Activated effector memory CD4-positive, alpha-beta T cell treated with anti-CD3 and anti-CD28 coated beads, Interleukin-2, amount 50 U/mL, for 16 hours (primary cell): ENCODE measurements around the gene CD244.
"Not testable (repeated sequence)": the region's sequence is repeated elsewhere in the genome, so short reads cannot be mapped to it uniquely, and the experiment has no call there.

Experiments
- DNase-seq: peaks from one replicate; pipeline ENCODE4 v3.0.0-alpha.2; 2020

The CD244 gene

GRCh38 chr1:160877221-160877620 is 14.5 kb upstream of the CD244 start:
- no peak for DNase-seq

GRCh38 chr1:160876311-160876710 is 13.6 kb upstream of the CD244 start:
- no peak for DNase-seq

- not testable (repeated sequence) for DNase-seq
Observed at GRCh38 chr1:160875591-160875990, 12.9 kb upstream of the CD244 start.

DNA sequence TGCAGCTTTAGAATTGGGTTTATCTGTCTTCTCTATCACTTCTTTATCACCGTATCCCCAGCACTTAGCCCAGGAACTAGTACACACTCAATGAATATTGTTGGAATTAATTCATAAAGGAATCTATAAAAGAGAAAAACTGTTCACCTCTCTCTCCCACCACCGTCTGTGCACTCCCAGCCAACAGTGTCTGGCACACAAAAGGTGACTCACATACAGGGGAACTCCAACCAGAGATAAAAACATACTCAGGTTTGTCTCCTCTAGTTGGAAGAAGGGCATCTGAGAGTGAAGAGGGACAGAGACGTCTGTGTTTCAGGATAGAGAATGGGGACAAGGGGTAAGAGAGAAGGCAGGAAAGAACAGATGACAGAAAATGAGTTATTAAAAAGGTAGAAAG is 12.2 kb upstream of the CD244 start:
- DNase-seq: peak; percentile 68

GRCh38 chr1:160868141-160868540 is 5.5 kb upstream of the CD244 start:
- no peak for DNase-seq

GRCh38 chr1:160867651-160868050 is 5.0 kb upstream of the CD244 start:
- not testable (repeated sequence) for DNase-seq

DNA sequence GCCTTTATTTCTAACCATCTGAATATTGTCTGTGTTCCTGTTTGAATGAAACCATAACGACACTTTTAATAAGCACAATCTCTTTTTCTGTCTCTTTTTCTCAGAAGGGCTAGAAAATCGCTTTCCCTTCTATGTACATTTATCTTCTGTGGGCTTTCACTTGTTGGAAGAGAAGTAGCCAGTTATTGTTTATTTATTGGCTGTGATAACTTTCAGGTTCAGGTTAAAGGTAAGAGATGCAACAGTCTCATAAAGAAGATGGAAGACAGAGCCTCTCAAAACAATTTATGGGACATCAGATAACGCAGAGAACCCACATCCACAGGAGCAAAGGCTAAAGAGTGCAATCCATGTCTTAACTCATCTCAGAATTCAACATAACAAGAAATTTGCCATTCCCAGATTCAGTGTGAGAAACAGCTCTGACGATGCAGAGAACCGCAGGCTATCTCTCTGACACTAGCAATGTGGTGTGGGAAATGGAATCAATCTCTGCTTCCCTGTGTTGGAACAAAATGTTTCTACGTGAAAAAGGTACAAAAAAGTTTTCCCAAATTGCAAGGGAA is 4.1 kb upstream of the CD244 start:
- no peak for DNase-seq

DNA sequence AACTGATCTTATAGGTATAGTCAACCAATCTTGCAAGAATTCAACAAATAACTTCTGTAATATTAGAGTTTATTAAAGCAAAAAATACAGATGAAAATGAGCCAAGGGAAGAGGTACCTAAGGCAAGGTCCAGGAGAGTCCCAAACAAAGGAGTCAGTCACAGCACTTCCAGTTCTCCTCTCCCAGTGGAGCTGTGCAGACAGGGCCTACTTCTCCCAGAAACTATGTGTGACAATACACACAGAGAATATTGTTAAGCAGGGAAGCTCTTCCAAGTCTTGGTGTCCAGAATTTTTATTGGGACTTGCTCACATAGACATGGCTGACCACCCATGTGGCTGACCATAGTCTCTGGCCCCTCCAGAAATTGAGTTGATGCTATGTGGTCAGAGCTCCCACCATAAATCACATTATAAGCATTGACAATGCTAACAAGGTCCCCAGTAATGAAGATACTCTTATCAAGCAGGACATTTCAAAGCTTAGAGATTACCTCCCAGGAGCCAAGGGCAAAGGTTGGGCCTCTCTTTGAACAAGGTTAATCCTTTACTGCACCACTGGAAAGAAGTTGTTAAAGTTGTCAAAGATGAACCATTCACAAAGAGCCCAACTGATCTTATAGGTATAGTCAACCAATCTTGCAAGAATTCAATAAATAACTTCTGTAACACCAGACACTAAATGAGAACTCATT is 3.5 kb upstream of the CD244 start:
- no peak for DNase-seq

DNA sequence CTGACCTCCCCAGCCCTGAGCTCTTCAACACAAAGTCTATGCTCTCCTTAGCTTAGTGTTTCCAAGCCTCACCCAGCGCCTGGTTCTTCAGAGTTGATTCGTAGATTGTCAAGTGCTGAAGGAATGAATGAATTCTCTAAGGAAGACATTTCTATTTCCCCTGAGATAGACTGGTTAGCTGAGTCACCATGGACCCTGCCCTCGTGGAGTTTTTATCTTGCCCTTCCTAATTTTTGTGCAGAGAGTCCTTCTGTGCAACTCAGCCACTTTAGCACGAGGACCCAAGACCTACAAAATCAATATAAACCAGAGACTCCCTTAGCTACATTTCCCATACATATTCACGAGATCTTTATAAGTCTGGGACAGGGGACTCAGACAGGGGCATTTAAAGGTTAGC is 2.6 kb upstream of the CD244 start:
- DNase-seq: no peak

DNA sequence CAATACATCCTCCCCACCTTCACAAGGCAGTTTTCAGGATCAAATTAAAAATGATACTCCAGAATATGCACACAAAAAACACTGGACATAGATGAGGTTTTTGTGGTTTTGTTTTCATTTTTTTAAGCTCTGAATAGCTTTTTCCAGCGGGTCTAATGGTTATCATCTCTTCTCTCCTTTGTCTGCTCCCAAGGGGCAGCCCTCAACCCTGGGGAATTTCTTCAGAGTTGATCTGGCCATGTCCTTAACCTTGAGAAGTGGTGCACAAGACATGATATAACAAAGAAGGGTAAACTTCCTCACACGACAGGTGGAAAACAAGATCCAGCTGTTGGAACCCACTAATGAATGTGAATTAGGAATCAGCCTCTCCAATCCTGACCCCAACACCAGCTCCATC is 1.5 kb upstream of the CD244 start:
- no peak for DNase-seq

DNA sequence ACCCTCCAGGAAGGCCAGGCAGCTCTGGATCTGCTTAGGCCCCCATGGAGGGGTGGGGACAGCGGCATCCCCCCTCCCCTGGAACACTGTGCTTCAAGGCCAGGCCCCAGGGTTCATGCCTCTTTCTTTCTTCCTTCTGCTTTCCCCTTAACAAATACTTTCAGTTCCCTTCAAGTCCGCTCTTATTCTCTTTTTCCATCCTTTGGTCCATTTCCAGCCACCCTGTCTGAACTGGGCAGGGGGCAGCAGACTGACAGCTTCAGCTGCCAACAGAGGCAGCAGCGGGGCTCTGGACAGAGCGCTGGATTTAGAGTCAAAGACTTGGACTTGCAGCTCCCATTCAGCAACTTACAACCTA is 1.1 kb upstream of the CD244 start:
- no peak for DNase-seq

DNA sequence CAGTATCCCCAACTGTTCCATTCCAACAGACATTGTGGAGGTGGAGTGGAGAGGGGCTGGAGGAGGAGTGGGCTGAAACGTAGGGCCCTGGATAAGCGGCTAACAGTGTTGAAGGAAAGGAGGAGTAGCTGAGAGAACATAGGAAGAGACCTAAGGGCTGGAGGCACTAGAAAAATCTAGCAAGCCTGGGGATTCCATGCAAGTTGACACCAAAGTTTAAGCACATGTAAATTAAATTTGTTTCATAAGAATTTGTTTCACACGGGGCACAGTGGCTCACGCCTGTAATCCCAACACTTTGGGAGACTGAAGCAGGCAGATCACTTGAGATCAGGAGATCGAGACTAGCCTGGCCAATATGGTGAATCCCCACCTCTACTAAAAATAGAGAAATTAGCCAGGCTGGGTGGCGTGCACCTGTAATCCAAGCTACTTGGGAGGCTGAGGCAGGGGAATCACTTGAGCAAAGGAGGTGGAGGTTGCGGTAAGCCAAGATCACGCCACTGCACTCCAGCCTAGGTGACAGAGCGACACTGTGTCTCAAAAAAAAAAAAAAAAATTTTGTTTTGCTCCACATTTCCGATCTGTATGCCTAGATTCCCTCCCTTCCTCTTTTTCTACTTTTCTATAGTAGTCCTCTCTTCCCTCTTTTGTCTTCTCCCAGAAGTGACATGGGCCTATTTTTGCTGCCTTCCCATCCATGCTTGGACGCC is 530 bp upstream of the CD244 start:
- no peak for DNase-seq

GRCh38 chr1:160860840-160861505 is 1.7 kb downstream of the CD244 start:
- no peak for DNase-seq

DNA sequence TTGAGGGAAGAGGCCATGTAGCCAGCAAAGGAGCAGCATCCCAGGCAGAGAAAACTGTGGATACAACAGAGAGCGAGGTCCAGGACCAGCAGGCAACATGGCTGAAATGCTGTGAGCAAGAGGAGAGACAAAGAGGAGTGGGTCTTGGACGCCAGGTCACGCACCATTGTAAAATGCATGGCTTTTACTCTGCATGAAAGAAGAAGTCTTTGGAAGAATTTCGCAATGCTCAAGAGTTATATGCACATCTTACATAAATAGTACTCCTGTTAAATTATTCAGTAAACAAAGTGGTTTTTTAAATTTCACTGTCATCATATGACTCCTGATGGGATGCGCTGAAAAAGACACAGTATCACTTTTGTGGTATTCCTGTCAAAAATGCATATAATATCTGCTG is 3.5 kb downstream of the CD244 start:
- no peak for DNase-seq

GRCh38 chr1:160858507-160858906 is 4.2 kb downstream of the CD244 start:
- no peak for DNase-seq

GRCh38 chr1:160858097-160858496 is 4.6 kb downstream of the CD244 start:
- no peak for DNase-seq

GRCh38 chr1:160855181-160855981 is 7.3 kb downstream of the CD244 start:
- DNase-seq: no peak

DNA sequence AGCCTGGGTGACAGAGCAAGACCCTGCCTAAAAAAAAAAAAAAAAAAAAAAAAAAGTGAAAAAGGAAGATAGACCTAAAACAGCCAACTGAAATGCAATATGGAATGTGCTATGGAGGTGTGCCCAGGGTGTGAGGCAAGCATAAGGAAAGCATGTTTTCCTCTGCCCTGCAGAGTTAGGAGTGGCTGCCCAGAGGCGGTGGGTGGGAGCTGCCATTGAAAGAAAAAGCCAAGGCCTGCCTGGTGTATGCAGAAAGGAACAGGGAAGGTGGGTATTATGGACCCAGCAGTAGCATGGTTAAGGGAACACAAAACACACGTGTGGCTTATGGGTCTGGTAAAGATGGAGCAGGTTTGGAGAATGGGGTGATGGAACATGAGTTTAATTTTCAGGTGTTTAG is 8.9 kb downstream of the CD244 start:
- DNase-seq: no peak

DNA sequence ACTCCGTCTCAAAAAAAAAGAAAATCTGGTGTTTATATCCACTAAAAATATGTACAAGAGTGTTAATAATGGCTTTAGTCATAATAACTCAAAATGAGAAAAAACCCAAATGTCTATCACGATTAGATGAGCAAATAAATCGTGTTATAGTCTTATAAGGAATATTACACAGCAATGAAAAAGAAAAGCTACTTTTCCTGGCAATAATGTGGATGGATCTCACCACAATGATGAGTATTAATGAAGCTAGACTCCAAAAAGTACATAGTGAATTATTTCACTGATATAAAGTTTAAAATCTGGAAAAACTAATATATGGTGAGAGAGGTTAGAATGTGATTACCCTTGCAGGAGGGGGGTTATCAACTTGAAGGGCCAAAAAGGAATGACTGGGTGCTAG is 9.7 kb downstream of the CD244 start:
- DNase-seq: no peak

DNA sequence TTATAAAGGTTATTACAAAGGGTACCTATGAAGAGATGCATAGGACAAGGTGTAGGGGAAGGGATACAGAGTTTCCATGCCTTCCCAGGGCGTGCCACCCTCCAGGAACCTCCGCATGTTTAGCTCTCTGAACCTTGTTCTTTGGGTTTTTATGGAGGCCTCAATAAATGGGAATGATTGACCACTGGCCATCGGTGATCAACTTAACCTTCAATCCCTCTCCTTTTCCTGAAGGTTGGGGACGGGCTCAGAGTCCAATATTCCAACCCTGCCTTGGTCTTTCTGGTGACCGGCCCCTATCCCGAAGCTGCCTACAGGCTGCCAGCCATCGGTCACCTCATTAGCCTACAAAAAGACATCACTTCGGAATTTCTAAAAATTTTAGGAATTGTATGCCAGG is 11.7 kb downstream of the CD244 start:
- DNase-seq: no peak

GRCh38 chr1:160850541-160850940 is 12.1 kb downstream of the CD244 start:
- DNase-seq: no peak

DNA sequence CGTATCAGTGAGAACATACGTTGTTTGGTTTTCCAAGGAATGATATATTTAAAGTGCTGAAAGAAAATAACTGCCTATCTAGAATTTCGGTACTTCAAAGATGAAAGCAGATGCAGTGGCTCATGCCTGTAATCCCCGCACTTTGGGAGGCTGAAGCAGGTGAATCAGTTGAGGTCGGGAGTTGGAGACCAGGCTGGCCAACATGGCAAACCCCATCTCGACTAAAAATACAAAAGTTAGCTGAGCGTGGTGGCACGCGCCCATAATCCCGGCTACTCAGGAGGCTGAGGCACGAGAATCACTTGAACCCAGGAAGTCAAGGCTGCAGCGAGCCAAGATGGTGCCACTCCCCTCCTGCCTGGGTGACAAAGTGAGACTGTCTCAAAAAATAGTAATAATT is 16.4 kb downstream of the CD244 start:
- no peak for DNase-seq
